GM19351 (cell line): Measurements from ENCODE around the gene NOTUM.

Source experiments
- ATAC-seq: cut with Tn5 transposase; IDR thresholded peaks from one replicate; pipeline ENCODE4 v1.9.1; 2021; ENCODE audit warnings: mild to moderate bottlenecking, moderate library complexity; ENCODE audit not compliant: unreplicated experiment

The NOTUM gene

GRCh38 chr17:81926451-81927151, 34.4 kb downstream of the NOTUM start:
- ATAC-seq, result peak; percentile 20

- no peak for ATAC-seq
Measured at GRCh38 chr17:81925860-81926450, 35.0 kb downstream of the NOTUM start.

DNA sequence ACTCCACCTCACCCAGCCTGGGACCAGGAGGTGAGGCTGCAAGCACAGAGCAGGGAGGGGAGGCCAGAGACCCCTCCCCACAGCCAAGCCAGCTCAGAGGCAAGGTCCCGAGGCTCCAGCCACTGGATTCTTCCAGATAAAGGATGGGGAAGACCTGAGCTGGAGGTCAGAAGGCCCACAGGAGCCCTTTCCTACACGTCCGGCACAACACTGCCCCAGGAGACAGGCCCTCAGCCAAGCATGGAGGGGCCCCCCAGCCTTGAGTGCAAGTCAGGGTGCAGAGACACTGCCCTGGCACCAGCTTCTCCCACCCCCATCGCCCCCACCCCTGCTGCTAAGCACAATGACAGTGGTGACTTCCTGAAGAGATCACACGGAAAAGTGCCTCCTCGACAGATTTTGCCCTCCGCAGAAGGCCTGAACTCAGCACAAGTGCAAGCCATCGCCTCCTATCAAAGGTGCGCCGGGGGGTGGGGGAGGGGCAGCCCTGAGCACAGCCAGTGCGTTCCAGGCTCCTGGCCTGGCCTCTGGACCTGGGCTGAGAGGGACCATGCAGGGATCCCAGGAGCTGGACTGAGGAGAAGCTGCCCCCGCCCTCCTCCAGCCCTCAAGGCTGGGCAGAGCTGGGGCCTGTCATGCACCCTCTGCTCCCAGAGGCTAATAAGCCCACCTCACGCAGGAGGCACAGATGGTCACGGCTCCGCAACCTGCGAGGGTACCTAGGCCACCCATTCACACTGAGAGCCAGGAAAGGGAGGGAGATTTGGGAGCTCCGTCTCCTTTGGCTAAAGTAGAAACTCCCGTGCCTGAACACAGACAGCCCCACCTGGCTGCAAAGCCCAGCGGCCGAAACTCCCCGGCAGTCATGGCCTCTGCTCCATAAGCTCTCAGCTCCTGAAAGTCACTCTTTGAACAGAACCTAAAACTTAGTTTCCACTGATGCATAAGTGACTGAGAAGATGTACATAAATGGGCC, 36.1 kb downstream of the NOTUM start:
- no peak for ATAC-seq

DNA sequence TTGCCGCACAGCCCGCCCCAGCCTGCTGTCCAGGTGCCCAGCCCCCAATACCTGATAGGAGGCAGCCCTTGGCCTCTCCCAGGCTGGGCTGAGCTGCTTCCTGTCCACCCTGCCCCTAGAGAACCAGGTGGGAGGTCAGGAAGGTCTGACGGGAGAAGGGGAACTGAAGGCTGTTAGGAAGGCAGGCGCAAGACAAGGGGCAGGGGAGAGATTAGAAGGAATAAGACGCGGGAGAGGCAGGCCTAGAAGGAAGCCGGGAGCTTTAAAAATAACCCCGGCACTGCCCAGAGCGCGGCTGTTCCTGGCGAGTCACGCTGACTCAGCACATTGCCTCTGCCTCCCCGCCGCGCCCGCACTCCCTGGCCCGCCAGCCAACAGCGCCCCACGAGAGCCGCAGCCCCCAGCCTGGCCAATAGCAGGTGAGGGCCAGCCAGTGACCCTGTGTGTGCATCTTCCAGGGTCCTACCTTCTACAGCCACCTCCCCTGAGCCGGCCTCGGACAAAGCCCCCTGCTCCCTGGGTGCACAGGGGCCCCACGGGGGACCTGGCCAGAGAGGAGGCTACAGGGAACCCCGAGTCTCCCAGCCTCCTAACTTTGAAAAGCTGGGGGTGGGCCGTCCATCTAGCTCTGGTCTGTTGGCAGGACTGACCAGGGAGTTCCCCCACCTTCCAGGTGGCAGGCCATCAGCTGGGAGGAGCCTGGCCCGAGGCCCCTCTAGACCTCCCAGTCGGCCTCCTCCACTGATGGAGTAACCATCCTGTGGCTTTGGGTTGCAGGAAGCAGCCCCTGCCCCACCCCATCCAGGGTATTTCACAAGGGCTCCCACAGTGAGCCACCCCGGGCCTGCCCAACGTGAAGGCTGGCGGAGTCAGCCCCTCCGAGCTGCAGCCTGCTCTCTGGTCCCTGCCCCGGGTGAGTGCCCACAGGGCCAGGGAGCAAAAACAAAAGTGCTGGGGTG, 37.4 kb downstream of the NOTUM start:
- no peak for ATAC-seq

GRCh38 chr17:81922566-81923301, 38.3 kb downstream of the NOTUM start:
- no peak for ATAC-seq

DNA sequence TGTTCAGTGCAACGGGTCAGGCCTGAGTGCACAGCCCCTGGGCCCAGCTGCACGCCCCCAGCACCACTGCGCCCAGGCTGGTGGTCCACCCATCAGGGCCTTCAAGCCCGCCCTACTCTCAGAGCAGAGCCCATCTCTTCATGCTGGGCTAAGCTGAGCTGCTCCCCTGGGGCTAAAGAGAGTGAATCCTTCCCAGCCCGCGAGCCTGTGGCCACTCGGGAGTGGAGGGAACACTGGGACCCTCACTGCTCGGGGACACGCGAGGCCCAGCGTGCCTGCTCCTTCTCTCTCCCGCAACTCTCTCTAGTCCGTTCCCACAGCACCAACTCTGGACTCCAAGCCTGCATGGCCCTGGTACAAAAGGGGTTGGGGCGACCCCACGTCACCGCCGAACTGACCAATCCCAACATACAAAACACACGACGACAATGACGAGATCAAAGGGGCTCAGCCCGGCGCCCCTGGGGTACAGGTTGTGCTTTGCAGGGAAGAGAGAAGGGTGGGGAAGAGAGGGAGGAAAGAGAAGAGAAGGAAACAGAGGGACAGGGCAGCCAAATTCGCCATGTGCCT, 38.9 kb downstream of the NOTUM start:
- no peak for ATAC-seq

- no peak for ATAC-seq
Measured at GRCh38 chr17:81921537-81921862, 39.5 kb downstream of the NOTUM start.

DNA sequence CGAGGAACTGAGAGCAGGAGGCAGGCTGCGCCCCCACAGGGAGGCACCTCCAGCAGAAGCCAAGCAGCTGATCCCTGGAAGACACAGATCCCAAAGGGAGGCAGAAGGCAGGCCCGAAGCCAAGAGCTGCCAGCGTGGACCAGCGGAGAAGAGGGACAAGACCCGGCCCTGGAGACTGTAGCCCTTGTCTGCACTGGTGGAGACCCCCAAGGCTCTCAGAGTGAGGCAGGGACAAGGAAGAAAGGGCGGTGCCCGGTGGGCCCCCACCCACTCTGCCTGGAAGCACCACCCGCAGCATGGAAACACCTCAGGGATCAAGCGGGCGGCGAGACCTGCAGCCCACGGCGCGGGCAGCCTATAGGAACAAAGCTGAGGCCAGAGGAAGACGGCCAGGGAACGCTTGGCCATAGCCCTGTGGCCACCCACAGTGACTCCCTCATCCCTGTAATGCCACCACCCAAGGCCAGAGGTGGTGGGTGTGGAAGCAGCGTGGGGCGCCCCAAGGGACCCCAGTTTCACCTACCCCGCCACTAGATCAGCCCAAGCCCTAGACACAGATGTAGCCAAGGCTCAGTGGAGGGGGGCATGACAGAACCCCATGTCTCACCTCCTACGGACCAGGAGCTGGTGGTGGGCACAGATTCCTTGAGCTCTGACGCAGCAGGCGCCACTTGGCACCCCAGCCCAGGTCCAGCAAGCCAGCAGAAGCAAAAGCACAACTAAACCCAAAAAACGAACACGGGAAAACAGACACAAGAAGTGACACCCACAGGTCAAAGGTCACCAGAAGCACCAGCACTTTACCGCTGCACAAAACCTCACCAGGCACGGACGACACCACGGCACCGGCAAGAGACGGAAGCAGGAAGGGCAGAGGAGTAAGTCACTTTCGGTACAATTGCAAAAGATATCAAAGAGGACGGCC, 40.1 kb downstream of the NOTUM start:
- no peak for ATAC-seq

DNA sequence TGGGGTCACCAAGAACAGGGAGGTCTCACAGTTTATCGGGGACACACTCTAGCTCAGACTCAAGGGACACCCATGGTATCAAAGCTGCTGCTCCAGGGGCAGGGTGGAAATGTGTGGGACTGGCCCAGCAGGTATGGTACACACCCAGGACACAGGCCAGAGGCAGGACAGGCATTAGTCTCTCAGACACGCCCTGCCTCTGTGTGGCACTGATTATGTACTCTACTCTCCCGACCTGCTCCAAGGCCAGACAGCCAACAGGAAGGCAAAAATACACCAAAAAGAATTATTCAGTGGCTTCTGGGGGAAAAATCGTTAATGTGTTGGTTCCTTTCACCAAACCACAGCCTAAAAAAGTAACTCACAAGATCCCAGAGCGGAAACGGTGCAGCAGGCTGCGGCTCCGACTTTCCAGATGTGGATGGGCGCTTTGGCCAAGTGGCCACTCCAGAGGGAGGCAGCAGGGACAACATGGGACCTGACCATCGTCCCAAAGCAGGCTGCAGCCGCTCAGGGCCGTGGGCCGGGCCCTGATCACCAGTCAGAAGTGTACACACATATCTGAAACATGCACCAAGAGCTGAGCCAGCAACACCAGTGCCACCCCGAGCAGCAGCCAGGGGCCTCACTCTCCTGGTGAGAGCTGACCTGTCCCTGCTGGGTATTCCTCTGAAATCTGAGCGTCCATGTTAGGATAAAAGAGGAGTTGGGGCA, 42.0 kb downstream of the NOTUM start:
- ATAC-seq, result no peak

GRCh38 chr17:81918333-81918669, 42.7 kb downstream of the NOTUM start:
- peak; percentile 11 for ATAC-seq

DNA sequence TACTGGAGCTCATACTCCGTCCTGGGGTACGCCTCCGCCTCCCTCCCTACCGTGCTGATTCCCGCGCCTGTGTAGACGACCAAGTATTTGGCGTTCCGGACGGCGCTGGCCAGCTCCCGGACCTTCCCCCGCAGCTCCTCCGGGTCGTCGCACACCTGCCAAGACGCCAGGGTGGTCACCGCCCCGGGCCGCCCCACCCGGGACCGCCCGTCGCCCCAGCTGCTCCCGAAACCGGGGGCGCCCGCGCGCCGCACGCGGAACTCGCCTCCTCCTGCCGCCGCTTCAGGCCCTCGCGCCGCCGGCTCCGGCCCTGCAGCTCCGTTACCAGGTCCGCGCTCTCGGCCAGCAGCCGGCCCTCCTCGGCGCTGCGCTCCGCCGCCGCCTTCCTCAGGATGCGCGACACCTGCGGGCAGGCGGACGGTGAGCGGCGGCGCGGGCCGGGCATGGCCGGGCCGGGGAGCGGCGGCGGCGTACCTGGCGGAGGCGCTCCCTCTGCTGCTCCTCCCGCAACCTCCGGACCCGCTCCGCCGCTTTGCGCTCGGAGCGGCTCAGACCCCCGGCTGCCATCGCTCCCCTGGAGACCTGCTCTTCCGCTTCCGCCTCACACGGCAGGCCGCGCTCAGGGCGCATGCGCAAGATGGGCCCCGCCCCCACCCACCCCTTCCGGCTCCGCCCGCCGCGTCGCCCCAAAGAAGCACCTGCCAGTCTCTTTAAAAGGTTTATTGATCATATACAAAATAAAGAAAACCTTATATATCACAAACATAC, 43.2 kb downstream of the NOTUM start, which contains the start of gene SIRT7:
Gene SIRT7, minus strand, starts transcription at position 612 of the 768 bp plus-strand sequence. Its CDS starts 45 bp downstream, at position 567.
- ATAC-seq, result peak; percentile 73

DNA sequence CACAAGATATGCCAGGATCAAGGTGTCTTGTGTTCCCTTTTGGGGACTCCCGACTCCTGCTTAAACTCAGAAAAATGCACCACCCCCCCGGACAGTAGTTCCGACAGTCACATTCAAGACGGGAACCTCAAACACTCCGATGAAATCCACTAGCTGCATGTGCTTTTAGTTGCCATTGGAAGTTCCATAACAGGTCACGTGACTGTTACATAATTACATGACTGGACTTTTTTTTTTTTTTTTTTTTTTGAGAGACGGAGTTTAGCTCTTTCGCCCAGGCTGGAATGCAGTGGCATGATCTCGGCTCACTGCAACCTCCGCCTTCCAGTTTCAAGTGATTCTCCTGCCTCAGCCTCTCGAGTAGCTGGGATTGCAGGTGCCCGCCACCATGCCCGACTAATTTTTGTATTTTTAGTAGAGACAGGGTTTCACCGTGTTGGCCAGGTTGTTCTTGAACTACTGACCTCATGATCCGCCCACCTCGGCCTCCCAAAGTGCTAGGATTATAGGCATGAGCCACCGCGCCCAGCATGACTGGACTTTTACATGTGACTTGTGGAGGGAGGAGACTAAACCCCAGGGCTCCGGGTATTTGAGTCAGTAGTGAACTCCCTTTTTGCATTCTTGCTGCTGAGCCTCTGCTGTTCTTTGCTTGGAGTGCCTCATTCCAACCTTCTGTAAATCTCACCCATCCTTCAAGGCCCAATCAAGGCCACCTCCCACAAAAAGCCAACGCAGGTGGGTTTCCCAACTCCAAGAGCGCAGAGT, 44.6 kb downstream of the NOTUM start:
- no peak for ATAC-seq

DNA sequence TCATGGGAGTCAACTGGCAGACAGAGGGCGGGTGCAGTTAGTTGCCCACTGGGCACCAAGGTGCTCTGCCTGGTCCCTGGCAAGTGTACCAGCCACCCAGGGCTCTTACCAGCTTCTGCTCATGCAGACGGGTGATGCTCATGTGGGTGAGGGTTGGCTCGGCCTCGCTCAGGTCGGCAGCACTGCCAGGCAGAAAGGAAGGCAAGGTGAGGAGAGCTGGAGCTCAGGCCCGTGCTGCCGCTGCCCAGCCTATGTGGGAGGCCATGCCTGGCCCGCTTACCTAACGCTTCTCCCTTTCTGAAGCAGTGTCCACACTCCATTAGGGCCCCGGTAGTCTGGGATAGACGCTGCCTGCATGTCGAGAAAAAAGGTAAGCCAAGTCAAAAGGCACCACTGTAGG, 45.7 kb downstream of the NOTUM start:
- ATAC-seq, result no peak

DNA sequence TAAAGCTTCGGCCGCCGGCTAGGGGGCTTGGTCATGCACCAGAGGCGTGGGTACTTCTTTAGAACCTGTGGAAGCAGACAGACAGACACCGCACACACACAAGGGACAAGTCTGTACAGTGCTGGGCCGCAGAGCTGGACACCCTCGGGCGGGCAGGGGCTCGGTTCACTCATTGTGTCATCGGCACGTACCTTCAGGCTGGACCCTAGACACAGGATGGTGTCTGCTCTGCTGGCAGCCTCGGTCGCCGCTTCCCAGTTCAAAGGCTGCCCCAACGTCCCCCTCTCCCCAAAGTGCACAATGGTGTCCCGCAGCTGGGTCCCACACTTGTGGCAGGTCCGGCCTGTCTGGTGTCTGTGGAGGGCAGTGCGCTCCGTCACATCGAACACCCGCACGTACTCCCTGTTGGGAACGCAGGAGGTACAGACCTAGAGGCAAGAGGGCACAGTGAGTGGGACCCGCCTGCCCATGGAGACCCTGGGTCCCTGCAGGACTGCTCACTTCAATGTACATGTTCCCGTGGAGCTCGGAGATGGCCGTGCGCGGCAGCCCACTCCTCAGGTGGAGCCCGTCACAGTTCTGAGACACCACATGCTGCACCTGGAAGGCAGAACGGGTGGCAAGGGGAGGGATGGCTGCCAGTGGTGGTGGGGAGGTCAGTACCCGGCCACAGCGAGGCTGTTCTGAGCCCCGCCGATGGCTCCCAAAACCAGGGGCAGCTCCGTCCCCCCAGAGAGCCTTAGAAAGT, 46.7 kb downstream of the NOTUM start:
- no peak for ATAC-seq

DNA sequence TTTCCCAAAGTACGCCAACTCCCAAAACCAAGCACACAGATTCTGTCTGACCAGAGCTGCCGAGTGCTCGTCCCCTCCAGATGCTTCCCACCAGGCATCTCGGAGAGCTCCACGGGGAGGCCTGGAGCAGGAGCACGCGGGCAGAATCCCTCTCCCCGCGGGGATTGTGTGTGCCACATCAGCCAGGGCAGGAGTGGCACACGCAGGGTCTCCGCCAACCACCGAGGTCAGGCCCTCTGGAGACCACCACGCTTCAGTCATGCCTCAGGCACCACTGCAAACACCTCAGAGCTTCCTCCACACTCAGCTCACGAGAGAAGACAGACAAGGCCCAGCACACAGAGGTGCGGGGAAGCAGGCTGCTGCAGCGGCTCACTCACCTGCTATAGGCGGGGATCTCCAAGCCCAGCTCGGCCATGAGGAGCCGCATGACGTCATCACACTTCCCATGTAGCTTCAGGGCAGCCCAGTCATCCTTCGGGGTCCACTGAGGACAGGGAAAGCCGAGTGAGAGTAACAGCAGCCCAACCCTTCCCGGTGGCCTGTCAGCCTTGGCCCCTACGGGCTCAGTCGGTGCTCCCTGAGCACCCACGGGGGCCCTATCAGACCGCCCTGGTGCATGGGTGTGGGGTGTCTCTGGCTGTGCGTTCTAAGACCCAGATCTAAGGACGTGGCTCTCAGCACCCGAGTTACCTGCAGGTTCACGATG, 47.4 kb downstream of the NOTUM start:
- no peak for ATAC-seq
